Effector memory CD4-positive, alpha-beta T cell (primary cell): ENCODE measurements around the gene TTC39B.

Experiments used
- DNase-seq, 3 donors: peaks; one replicate each; pipeline ENCODE4 v3.0.0-alpha.2; 2020
- H3K27ac ChIP-seq: 2 replicates; pipeline ENCODE4 v1.7.0; 2013; ENCODE audit warnings: mild to moderate bottlenecking, low read length, moderate library complexity; ENCODE audit not compliant: insufficient read depth, poor library complexity, severe bottlenecking
- H3K27me3 ChIP-seq: replicated peaks from 2 replicates; pipeline ENCODE4 v1.7.0; 2013; ENCODE audit warnings: mild to moderate bottlenecking, low read length; ENCODE audit not compliant: insufficient read depth, control insufficient read depth, poor library complexity, severe bottlenecking
- H3K36me3 ChIP-seq: 2 replicates; pipeline ENCODE4 v1.7.0; 2013; ENCODE audit warnings: mild to moderate bottlenecking, low read length, moderate library complexity; ENCODE audit not compliant: control insufficient read depth, insufficient read depth
- H3K4me1 ChIP-seq: 2 replicates; pipeline ENCODE4 v1.7.0; 2013; ENCODE audit warnings: low read length, mild to moderate bottlenecking; ENCODE audit not compliant: control insufficient read depth, insufficient read depth, poor library complexity, severe bottlenecking
- H3K4me3 ChIP-seq: 2 replicates; pipeline ENCODE4 v1.7.0; 2013; ENCODE audit warnings: low read length, low read depth, mild to moderate bottlenecking; ENCODE audit not compliant: insufficient read depth, poor library complexity, severe bottlenecking
- H3K9me3 ChIP-seq: 2 replicates; pipeline ENCODE4 v1.7.0; 2013; ENCODE audit warnings: mild to moderate bottlenecking, low read length, moderate library complexity; ENCODE audit not compliant: control insufficient read depth

TTC39B gene

GRCh38 chr9:15133488-15133887, 173.5 kb downstream of the TTC39B start:
- no peak overlapping the region for H3K27ac ChIP-seq
- no peaks in the 10 kb centered on the region for H3K27me3 ChIP-seq
- no peaks in the 10 kb centered on the region for H3K4me1 ChIP-seq
- H3K36me3 ChIP-seq: no peaks in the 10 kb centered on the region
- no peak for DNase-seq
- no peaks in the 10 kb centered on the region for H3K9me3 ChIP-seq
- H3K4me3 ChIP-seq: no peak overlapping the region

DNA sequence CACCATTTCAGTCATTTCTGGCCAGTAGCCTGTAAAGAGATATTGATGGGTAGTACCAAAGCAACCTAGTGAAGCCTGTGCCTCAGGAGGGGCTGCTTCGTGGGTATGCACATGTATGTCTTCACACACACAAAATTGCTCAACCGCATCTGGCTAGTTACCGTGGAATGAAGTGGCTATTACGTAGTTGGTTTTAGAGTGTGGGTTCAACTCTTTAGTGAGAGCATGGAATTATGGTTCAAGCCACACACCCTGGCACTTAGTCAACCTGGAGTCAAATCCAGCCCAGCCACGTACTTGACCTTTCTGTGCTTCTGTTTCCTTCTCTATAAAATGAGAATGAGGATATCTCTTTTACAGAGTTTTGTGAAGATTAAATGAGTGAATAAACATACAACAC, 174.9 kb downstream of the TTC39B start:
- no peak for DNase-seq
- H3K36me3 ChIP-seq: no peaks in the 10 kb centered on the region
- H3K27ac ChIP-seq: no peak overlapping the region
- H3K4me1 ChIP-seq: no peaks in the 10 kb centered on the region
- H3K27me3 ChIP-seq: no peaks in the 10 kb centered on the region
- no peak overlapping the region for H3K4me3 ChIP-seq
- H3K9me3 ChIP-seq: no peaks in the 10 kb centered on the region

- Histone ChIP-seq H3K36me3 (no peaks in the 10 kb centered on the region), H3K27me3 (peaks cover 5% of the 10 kb centered on the region), H3K27ac (no peak overlapping the region), H3K4me3 (no peak overlapping the region), H3K4me1 (no peaks in the 10 kb centered on the region), H3K9me3 (no peaks in the 10 kb centered on the region)
- no peak for DNase-seq
These were observed 175.9 kb downstream of the TTC39B start for GRCh38 chr9:15131094-15131493.

- Histone ChIP-seq H3K4me1 (no peaks in the 10 kb centered on the region), H3K9me3 (no peaks in the 10 kb centered on the region), H3K4me3 (no peak overlapping the region), H3K27ac (no peak overlapping the region), H3K36me3 (no peaks in the 10 kb centered on the region), H3K27me3 (peaks cover 5% of the 10 kb centered on the region)
- no peak for DNase-seq
These were observed 179.2 kb downstream of the TTC39B start for GRCh38 chr9:15127831-15128230.

DNA sequence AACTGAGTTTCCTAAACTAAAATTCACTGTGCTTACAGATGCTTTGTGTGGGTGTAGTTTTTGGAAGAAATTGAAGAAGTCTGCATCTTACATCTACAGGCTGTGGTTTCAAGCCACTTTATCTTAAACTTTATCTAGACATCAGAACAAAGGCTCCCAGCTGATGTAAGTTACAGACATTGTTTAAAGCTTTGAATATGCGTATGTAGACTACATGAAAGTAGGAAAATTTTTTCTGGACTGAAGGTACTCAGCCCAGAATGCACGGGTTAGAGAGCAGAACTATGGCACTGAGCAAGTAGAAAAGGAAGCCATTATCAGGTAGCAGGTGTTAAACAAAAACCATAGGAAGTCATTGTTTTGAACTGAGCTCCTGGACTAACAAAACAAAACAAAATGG, 185.4 kb downstream of the TTC39B start:
- no peak for DNase-seq
- H3K9me3 ChIP-seq: no peaks in the 10 kb centered on the region
- H3K4me1 ChIP-seq: no peaks in the 10 kb centered on the region
- H3K27me3 ChIP-seq: peaks cover 2% of the 10 kb centered on the region
- H3K4me3 ChIP-seq: no peak overlapping the region
- no peaks in the 10 kb centered on the region for H3K36me3 ChIP-seq
- no peak overlapping the region for H3K27ac ChIP-seq

DNA sequence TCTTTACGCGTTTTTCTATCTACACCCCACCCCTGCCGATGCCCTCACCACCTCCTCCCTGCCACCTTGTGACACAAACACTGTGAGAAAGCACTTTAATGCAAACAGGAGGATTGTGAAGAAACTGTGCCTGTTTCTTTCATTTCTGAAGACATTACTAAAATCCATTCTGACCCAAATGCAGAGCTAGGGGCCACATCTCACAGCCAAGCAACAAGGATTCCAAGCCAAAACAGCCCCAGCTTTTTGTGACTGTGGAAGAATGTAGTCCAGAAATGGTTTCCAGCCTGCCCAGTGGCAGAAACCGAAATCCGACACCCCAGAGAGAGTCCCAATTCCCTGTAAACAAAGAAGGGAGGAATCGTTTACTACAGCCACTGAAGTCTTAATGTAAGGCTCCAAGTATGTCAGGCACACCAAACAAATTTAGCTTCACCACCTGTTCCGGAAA, 190.9 kb downstream of the TTC39B start:
- Histone ChIP-seq H3K4me3 (no peak overlapping the region), H3K27ac (no peak overlapping the region), H3K36me3 (no peaks in the 10 kb centered on the region), H3K9me3 (no peaks in the 10 kb centered on the region), H3K4me1 (no peaks in the 10 kb centered on the region), H3K27me3 (no peaks in the 10 kb centered on the region)
- DNase-seq: no peak

- DNase-seq: no peak
- Histone ChIP-seq H3K4me1 (no peaks in the 10 kb centered on the region), H3K27ac (no peak overlapping the region), H3K9me3 (no peaks in the 10 kb centered on the region), H3K36me3 (no peaks in the 10 kb centered on the region), H3K4me3 (no peak overlapping the region), H3K27me3 (no peaks in the 10 kb centered on the region)
These were observed 191.3 kb downstream of the TTC39B start for GRCh38 chr9:15115702-15116101.

- Histone ChIP-seq H3K27ac (no peak overlapping the region), H3K4me1 (no peaks in the 10 kb centered on the region), H3K27me3 (no peaks in the 10 kb centered on the region), H3K36me3 (no peaks in the 10 kb centered on the region), H3K4me3 (no peak overlapping the region), H3K9me3 (no peaks in the 10 kb centered on the region)
- DNase-seq: no peak
These were observed 192.0 kb downstream of the TTC39B start for GRCh38 chr9:15115041-15115440.
